GM12878 (cell line): ENCODE data around the gene IPP. TPM values are rescaled to one million over a fixed set of nuclear protein-coding genes. Genes with fewer than 3 reads are reported as not detected.

Experiments used
- ATAC-seq: fragments of 200-7000 bp; cut with Tn5 transposase; 3 replicates; pipeline ENCODE4 v1.9.1; 2020; ENCODE audit warnings: mild to moderate bottlenecking, moderate library complexity
- BruUV-seq: library from RNA; stranded (reverse); fragments of 400-500 nt; replicated peaks from 2 replicates; lab custom pipeline; 2021; lab: Mats Ljungman, UMichigan
- CTCF ChIA-PET: fragments of 300-600 bp; sonication (Branson Sonifier 250); formaldehyde crosslinking; extraction: SDS; loops from one replicate; lab custom pipeline; 2021; ENCODE audit warnings: inconsistent platforms; lab: Yijun Ruan, JAX
- POLR2A ChIA-PET: fragments of 350-600 bp; formaldehyde crosslinking; extraction: SDS; loops from one replicate; lab custom pipeline; 2021; ENCODE audit warnings: inconsistent platforms; lab: Charles Lee
- RAD21 ChIA-PET: fragments of 300-600 bp; sonication (Branson Sonifier 250); formaldehyde crosslinking; loops from one replicate; lab custom pipeline; 2023; ENCODE audit warnings: antibody characterized with exemption; ENCODE audit not compliant: unreplicated experiment; lab: Charles Lee
- SMC1A ChIA-PET: fragments of 300-600 bp; sonication (Branson Sonifier 250); formaldehyde crosslinking; loops from one replicate; lab custom pipeline; 2023; ENCODE audit not compliant: unreplicated experiment, uncharacterized antibody; lab: Charles Lee
- DNase-seq: peaks from one replicate; pipeline ENCODE4 v3.0.0-alpha.2; 2011; ENCODE audit warnings: low read depth, low spot score
- FAIRE-seq: peaks from 3 replicates; lab custom pipeline; 2011; peaks lifted over from hg19 to GRCh38; lab: Jason Lieb, UNC
- H2AFZ ChIP-seq: 2 replicates; pipeline ENCODE4 v1.6.0; 2011; ENCODE audit warnings: low read depth, low read length, control low read depth; ENCODE audit not compliant: control insufficient read depth
- H3K27ac ChIP-seq: 2 replicates; pipeline ENCODE4 v1.5.1; 2011; ENCODE audit warnings: control low read depth; ENCODE audit not compliant: control insufficient read depth, insufficient read depth
- H3K27me3 ChIP-seq, 2 experiments: replicated peaks in 1 of 2; 2 replicates each; pipeline versions ENCODE4 v1.6.0 to v1.6.1; 2011; ENCODE audit warnings: low read length in 1 of 2; ENCODE audit not compliant: control insufficient read depth in 2 of 2, insufficient read depth in 2 of 2
- H3K36me3 ChIP-seq, 2 experiments: 2 replicates each; pipeline ENCODE4 v1.5.1; 2011; ENCODE audit warnings: low read length in 1 of 2; ENCODE audit not compliant: control insufficient read depth in 2 of 2, insufficient read depth in 2 of 2
- H3K4me1 ChIP-seq: 2 replicates; pipeline ENCODE4 v1.6.1; 2011; ENCODE audit warnings: mild to moderate bottlenecking, low read length, moderate library complexity, mixed read lengths; ENCODE audit not compliant: control insufficient read depth, insufficient read depth
- H3K4me2 ChIP-seq: 2 replicates; pipeline ENCODE4 v1.6.0; 2011; ENCODE audit warnings: control low read depth; ENCODE audit not compliant: control insufficient read depth, insufficient read depth
- H3K4me3 ChIP-seq: fragments of 200-600 bp; sonication (generic); 2 replicates; pipeline ENCODE4 v1.5.1; 2016
- H3K79me2 ChIP-seq: 2 replicates; pipeline ENCODE4 v1.6.0; 2011; ENCODE audit warnings: low read length; ENCODE audit not compliant: control insufficient read depth, insufficient read depth
- H3K9ac ChIP-seq: 2 replicates; pipeline ENCODE4 v1.8.0; 2011; ENCODE audit warnings: low read length, control low read depth, mixed read lengths; ENCODE audit not compliant: control insufficient read depth, insufficient read depth
- H3K9me3 ChIP-seq: replicated peaks from 3 replicates; pipeline ENCODE4 v1.5.1; 2011; ENCODE audit warnings: mild to moderate bottlenecking, low read length; ENCODE audit not compliant: control insufficient read depth, insufficient read depth
- H4K20me1 ChIP-seq: 2 replicates; pipeline ENCODE4 v1.6.0; 2011; ENCODE audit not compliant: control insufficient read depth, insufficient read depth
- DPF2 ChIP-seq: fragments of 450-650 bp; IDR thresholded peaks from 2 replicates; pipeline ENCODE4 v1.6.1; 2017; ENCODE audit warnings: mild to moderate bottlenecking
- ESRRA ChIP-seq: IDR thresholded peaks from 2 replicates; pipeline ENCODE4 v1.6.1; 2012; ENCODE audit warnings: mild to moderate bottlenecking, low read length, improper control_type of control experiment
- FOS ChIP-seq: IDR thresholded peaks from 3 replicates; pipeline ENCODE4 v1.6.1; 2011; ENCODE audit warnings: borderline replicate concordance; ENCODE audit not compliant: insufficient read length; ENCODE audit errors: extremely low read depth
- HDAC6 ChIP-seq: fragments of 200-600 bp; sonication (generic); IDR thresholded peaks from one replicate; pipeline ENCODE4 v1.8.0; 2017; ENCODE audit warnings: antibody characterized with exemption; ENCODE audit not compliant: unreplicated experiment
- NFIC ChIP-seq: IDR thresholded peaks from 2 replicates; pipeline ENCODE4 v1.6.1; 2012; ENCODE audit warnings: low read depth, mild to moderate bottlenecking, inconsistent platforms, low read length, moderate library complexity
- STAT3 ChIP-seq: IDR thresholded peaks from 2 replicates; pipeline ENCODE4 v1.6.1; 2011; ENCODE audit warnings: low read depth, low read length, improper control_type of control experiment
- ZNF207 ChIP-seq: fragments of 450-650 bp; IDR thresholded peaks from 2 replicates; pipeline ENCODE4 v1.6.1; 2014; ENCODE audit warnings: antibody characterized with exemption, mild to moderate bottlenecking, borderline replicate concordance
- WGBS: methylation state at CpG from one replicate; pipeline ENCODE4 v1.1.6; 2016; ENCODE audit warnings: low lambda C conversion rate; ENCODE audit not compliant: insufficient replicate concordance, insufficient coverage; ENCODE audit errors: missing lambda C conversion rate; 5-methylcytosine and 5-hydroxymethylcytosine counted together
- in situ Hi-C: fragments of 300-500 bp; cut with MboI; formaldehyde crosslinking; loops from 9 replicates; pipeline ENCODE4 v1.14.3; 2018; ENCODE audit warnings: mixed read lengths
- intact Hi-C: fragments of 100-400 bp; cut with micrococcal nuclease; formaldehyde crosslinking; loops from one replicate; pipeline ENCODE4 v1.14.2; 2022; ENCODE audit not compliant: unreplicated experiment
- polyA plus RNA-seq, 11 experiments: library from polyadenylated mRNA; depleted of rRNA in 4 of 11; unstranded in 6 of 11; stranded (reverse) in 5 of 11; fragments of >200 nt; fragmentation: Nextera tagmentation in 4 of 11; fragmentation: Illumina TruSeq in 1 of 11; extraction: Ambion mirVana in 4 of 11; extraction: Trizol in 1 of 11; gene quantifications; 1 replicate in 1 of 11; 2 replicates in 10 of 11; pipeline versions ENCODE4 v1.2.1 to v1.2.3, GENCODE V29; 2011 to 2016; ENCODE audit warnings: inconsistent platforms in 2 of 11, missing spikeins in 2 of 11, low read depth in 1 of 11
- total RNA-seq, 4 experiments: library from RNA; depleted of rRNA in 3 of 4; stranded (reverse); fragments of >200 nt in 3 of 4; fragmentation: Illumina TruSeq in 1 of 4; extraction: Trizol in 1 of 4; gene quantifications; 2 replicates each; pipeline versions ENCODE4 v1.2.1 to v1.2.3, GENCODE V29; 2013 to 2021
- TF ChIP-seq, protein P1 (sequence below), 3 experiments: IDR thresholded peaks in 2 of 3; conservative IDR thresholded peaks in 1 of 3; 2 replicates each; pipeline ENCODE4 v1.5.1; 2011; ENCODE audit warnings: low read depth in 3 of 3, low read length in 3 of 3, mild to moderate bottlenecking in 3 of 3, control low read depth in 2 of 3, moderate library complexity in 2 of 3, inconsistent platforms in 1 of 3, mixed read lengths in 1 of 3; ENCODE audit not compliant: control insufficient read depth in 2 of 3, insufficient read depth in 1 of 3; ENCODE audit errors: extremely low read depth in 1 of 3
- TF ChIP-seq, protein P2 (sequence below): fragments of 450-650 bp; IDR thresholded peaks from 2 replicates; pipeline ENCODE4 v1.6.1; 2016; ENCODE audit warnings: mild to moderate bottlenecking

Gene IPP
- total and polyA plus RNA-seq, 10 of the 15 experiments (the other 5 are each of a cell fraction or from before 2014, with no cell fraction given), result 4.7 to 15.0 (median 10.4) TPM

GRCh38 chr1:45793942-45794604 is 43.6 kb upstream of the IPP start:
- Histone ChIP-seq H3K79me2 (no peaks in the 10 kb centered on the region), H2AFZ (peak overlapping the region; percentile 61), H3K27me3 (no peaks in the 10 kb centered on the region), H3K36me3 (no peaks in the 10 kb centered on the region), H3K9ac (no peak overlapping the region), H3K4me1 (no peaks in the 10 kb centered on the region), H3K27ac (no peak overlapping the region), H3K9me3 (no peaks in the 10 kb centered on the region), H3K4me2 (peak overlapping the region; percentile 50; the same call in 1 of the 2 replicates), H4K20me1 (no peaks in the 10 kb centered on the region), H3K4me3 (no peak overlapping the region; the same call in 1 of the 2 replicates)
- ChIA-PET POLR2A (no interaction called here), SMC1A (interaction anchor here (1.6 kb wide), 1 partner anchor 21 kb away, joined by 4 read pairs; no protein-coding TSS in a partner anchor), RAD21 (no interaction called here), CTCF (interaction anchor here (0.8 to 1.1 kb wide), 2 partner anchors 30 to 211 kb away, joined by 3 read pairs; no protein-coding TSS in a partner anchor)
- in situ Hi-C loops (no loop called here), intact Hi-C loops (no loop called here)
- 0% methylated on average over 7 of the region's 7 CpGs for WGBS
- TF ChIP-seq NFIC (no peak), FOS (no peak), HDAC6 (no peak), ZNF207 (no peak), DPF2 (no peak), STAT3 (no peak), ESRRA (no peak)
- TF ChIP-seq, protein P1, sequence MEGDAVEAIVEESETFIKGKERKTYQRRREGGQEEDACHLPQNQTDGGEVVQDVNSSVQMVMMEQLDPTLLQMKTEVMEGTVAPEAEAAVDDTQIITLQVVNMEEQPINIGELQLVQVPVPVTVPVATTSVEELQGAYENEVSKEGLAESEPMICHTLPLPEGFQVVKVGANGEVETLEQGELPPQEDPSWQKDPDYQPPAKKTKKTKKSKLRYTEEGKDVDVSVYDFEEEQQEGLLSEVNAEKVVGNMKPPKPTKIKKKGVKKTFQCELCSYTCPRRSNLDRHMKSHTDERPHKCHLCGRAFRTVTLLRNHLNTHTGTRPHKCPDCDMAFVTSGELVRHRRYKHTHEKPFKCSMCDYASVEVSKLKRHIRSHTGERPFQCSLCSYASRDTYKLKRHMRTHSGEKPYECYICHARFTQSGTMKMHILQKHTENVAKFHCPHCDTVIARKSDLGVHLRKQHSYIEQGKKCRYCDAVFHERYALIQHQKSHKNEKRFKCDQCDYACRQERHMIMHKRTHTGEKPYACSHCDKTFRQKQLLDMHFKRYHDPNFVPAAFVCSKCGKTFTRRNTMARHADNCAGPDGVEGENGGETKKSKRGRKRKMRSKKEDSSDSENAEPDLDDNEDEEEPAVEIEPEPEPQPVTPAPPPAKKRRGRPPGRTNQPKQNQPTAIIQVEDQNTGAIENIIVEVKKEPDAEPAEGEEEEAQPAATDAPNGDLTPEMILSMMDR (IDR thresholded peaks at IDR 0.05 in 2 of 3, conservative IDR thresholded peaks at IDR 0.05 in 1 of 3; ENCODE audit: control insufficient read depth in 2 of 3, extremely low read depth in 1 of 3, insufficient read depth in 1 of 3, low read depth in 3 of 3, low read length in 3 of 3), result peak in 2 of 3 experiments; percentile 8 to 13; a peak in 1 of 6 replicates
- TF ChIP-seq, protein P2, sequence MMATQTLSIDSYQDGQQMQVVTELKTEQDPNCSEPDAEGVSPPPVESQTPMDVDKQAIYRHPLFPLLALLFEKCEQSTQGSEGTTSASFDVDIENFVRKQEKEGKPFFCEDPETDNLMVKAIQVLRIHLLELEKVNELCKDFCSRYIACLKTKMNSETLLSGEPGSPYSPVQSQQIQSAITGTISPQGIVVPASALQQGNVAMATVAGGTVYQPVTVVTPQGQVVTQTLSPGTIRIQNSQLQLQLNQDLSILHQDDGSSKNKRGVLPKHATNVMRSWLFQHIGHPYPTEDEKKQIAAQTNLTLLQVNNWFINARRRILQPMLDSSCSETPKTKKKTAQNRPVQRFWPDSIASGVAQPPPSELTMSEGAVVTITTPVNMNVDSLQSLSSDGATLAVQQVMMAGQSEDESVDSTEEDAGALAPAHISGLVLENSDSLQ, result peak; percentile 79
- FAIRE-seq, result no peak
- DNase-seq, result no peak
- BruUV-seq, result no TSS peak
- ATAC-seq, result peak; percentile 77
